Colonic mucosa (tissue), 4 donors: Measurements from ENCODE around the gene CDH4. TPM values are rescaled to one million over a fixed set of nuclear protein-coding genes. Genes with fewer than 3 reads are reported as not detected.

ENCODE experiments used
- DNase-seq: peaks from one replicate; pipeline ENCODE4 v3.0.0-alpha.2; 2020
- H3K27ac ChIP-seq: fragments of 200-600 bp; one replicate; pipeline ENCODE4 v1.8.0; 2021
- H3K27me3 ChIP-seq: fragments of 200-600 bp; one replicate; pipeline ENCODE4 v1.8.0; 2021
- H3K36me3 ChIP-seq: fragments of 200-600 bp; one replicate; pipeline ENCODE4 v1.8.0; 2021
- H3K4me1 ChIP-seq: fragments of 200-600 bp; one replicate; pipeline ENCODE4 v1.8.0; 2021; ENCODE audit warnings: mild to moderate bottlenecking
- H3K4me3 ChIP-seq: fragments of 200-600 bp; one replicate; pipeline ENCODE4 v1.8.0; 2021
- H3K9ac ChIP-seq, 2 donors: one replicate each; pipeline ENCODE4 v1.7.0; 2013; ENCODE audit warnings: control low read depth in 2 of 2, low read depth in 2 of 2, low read length in 2 of 2
- H3K9me3 ChIP-seq: fragments of 200-600 bp; one replicate; pipeline ENCODE4 v1.8.0; 2021
- intact Hi-C: fragments of 100-400 bp; cut with DNase I; formaldehyde crosslinking; loops from one replicate; pipeline ENCODE4 v1.14.1; 2022
- total RNA-seq, 2 donors: library from RNA; stranded (reverse); fragmentation: NEBNext Ultra II Directional in 1 of 2; extraction: Animal tissue kit (Norgen Biotek cat#: 25700) in 1 of 2; gene quantifications; one replicate each; pipeline ENCODE4 v1.2.1, GENCODE V29; 2021
- TF ChIP-seq, protein P1 (sequence below): fragments of 200-600 bp; IDR thresholded peaks from one replicate; pipeline ENCODE4 v1.8.0; 2022; ENCODE audit warnings: antibody characterized with exemption, mild to moderate bottlenecking
- donor health status: healthy.
- donor health status: DM: no; HTN: no; CAD: no.
- donor health status: DM: no; HTN: no; CAD: no.

CDH4 gene
- total RNA-seq, 2 donors from 2014 or later, result 0.08 TPM; not detected in 1

DNA sequence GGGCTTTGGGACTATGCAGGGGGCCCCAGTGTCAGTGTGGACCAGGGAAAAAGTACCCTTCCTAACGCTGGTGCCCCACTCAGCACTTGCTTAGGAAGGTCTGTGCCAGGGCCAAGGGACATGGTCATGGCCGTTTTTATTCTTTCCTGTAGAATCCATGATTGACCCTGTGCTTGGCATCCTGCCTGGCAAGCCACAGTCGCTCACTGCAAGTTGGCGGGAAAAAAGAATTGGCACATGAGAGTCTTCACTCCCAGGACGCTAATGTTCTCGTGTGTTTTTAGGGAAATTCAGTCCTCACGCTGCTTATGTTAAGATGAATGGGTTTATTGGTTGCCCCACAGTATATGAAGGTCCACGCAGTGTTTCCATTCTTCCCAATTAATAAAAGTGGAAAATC lies 253.4 kb downstream of the CDH4 start:
- Histone ChIP-seq H3K4me3 (no peak overlapping the region), H3K9ac (no peak overlapping the region), H3K36me3 (no peaks in the 10 kb centered on the region), H3K9me3 (no peaks in the 10 kb centered on the region), H3K27ac (no peak overlapping the region), H3K27me3 (no peaks in the 10 kb centered on the region), H3K4me1 (no peaks in the 10 kb centered on the region)
- no peak for DNase-seq
- intact Hi-C loops, result no loop called here
- TF ChIP-seq, protein P1, sequence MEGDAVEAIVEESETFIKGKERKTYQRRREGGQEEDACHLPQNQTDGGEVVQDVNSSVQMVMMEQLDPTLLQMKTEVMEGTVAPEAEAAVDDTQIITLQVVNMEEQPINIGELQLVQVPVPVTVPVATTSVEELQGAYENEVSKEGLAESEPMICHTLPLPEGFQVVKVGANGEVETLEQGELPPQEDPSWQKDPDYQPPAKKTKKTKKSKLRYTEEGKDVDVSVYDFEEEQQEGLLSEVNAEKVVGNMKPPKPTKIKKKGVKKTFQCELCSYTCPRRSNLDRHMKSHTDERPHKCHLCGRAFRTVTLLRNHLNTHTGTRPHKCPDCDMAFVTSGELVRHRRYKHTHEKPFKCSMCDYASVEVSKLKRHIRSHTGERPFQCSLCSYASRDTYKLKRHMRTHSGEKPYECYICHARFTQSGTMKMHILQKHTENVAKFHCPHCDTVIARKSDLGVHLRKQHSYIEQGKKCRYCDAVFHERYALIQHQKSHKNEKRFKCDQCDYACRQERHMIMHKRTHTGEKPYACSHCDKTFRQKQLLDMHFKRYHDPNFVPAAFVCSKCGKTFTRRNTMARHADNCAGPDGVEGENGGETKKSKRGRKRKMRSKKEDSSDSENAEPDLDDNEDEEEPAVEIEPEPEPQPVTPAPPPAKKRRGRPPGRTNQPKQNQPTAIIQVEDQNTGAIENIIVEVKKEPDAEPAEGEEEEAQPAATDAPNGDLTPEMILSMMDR, result no peak

DNA sequence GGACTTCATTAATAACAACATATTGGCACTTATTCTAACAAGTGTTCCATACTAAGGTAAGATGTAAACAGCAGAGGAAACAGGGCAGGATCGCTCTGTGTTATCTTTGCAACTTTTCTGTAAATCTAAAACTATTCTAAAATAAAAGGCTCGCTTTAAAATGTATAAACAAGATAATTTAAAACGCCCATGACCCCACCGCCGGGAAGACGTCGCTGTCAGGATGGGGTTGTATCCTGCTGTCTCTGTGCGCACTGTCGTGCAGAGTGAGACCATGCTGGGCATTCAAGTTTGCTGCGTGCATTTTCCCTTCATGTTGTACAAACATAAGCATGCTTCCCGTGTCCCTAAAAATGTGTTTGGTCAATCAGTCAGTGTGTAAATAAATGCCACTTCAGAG lies 255.7 kb downstream of the CDH4 start:
- TF ChIP-seq, protein P1, result no peak
- intact Hi-C loops, result no loop called here
- Histone ChIP-seq H3K27ac (no peak overlapping the region), H3K4me1 (no peaks in the 10 kb centered on the region), H3K9me3 (no peaks in the 10 kb centered on the region), H3K9ac (no peak overlapping the region), H3K27me3 (no peaks in the 10 kb centered on the region), H3K36me3 (no peaks in the 10 kb centered on the region), H3K4me3 (no peak overlapping the region)
- DNase-seq, result no peak

DNA sequence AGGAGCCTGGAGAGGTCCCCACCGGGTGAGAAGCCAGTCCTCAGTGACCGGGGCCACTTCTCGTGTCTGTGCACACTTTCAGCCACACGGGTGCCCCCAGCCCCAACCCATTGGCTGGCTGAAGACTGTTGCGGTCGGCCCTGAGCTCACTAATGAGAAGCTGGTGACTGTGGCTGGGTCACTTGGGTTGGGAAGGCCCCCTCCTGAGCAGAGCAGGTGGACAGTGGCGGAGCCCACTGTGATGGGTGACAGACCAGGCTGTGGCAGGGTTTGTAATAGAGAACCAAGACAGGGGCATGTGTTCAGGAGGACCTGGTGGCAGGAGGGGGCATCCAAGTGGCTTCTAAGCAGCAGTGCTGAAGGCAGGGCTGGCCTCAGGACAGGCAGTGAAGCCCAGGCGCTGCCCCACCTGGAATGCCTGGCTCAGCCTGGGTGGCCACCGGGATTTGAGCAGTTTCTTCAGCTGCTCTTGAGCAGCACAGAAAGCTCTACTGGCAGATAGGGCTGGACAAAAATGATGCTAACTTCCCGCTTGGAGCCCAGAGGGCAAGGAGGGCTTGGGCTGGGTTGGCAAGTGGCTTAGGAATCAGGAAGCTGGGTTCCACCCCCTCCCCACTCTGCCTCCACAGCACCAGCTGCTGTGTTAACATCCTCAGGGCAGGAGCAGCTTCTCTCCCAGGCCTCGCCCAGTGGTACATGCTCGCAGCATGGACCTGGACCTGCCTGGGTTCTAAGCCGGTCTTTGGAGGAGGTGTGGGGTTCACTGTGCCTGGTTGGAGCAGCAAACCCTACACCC lies 256.4 kb downstream of the CDH4 start:
- intact Hi-C loops, result no loop called here
- Histone ChIP-seq H3K27me3 (no peaks in the 10 kb centered on the region), H3K4me1 (no peaks in the 10 kb centered on the region), H3K4me3 (no peak overlapping the region), H3K9ac (no peak overlapping the region), H3K27ac (no peak overlapping the region), H3K9me3 (no peaks in the 10 kb centered on the region), H3K36me3 (no peaks in the 10 kb centered on the region)
- TF ChIP-seq, protein P1, result no peak
- no peak for DNase-seq

- no peak overlapping the region for H3K27ac ChIP-seq
- intact Hi-C loops, result no loop called here
- TF ChIP-seq, protein P1, result no peak
- no peak for DNase-seq
- no peaks in the 10 kb centered on the region for H3K36me3 ChIP-seq
- H3K4me3 ChIP-seq, result no peak overlapping the region
- no peak overlapping the region for H3K9ac ChIP-seq
- H3K27me3 ChIP-seq, result no peaks in the 10 kb centered on the region
- no peaks in the 10 kb centered on the region for H3K9me3 ChIP-seq
- H3K4me1 ChIP-seq, result no peaks in the 10 kb centered on the region
Observed at GRCh38 chr20:61510778-61511330, 258.8 kb downstream of the CDH4 start.

- Histone ChIP-seq H3K4me1 (no peaks in the 10 kb centered on the region), H3K27ac (no peak overlapping the region), H3K36me3 (no peaks in the 10 kb centered on the region), H3K27me3 (no peaks in the 10 kb centered on the region), H3K9ac (no peak overlapping the region), H3K9me3 (no peaks in the 10 kb centered on the region), H3K4me3 (no peak overlapping the region)
- DNase-seq, result no peak
- TF ChIP-seq, protein P1, result no peak
- intact Hi-C loops, result no loop called here
Observed at GRCh38 chr20:61512475-61512874, 260.4 kb downstream of the CDH4 start.
